Measurements from ENCODE around the gene ARHGAP23. TPM values are rescaled to one million over a fixed set of nuclear protein-coding genes. Genes with fewer than 3 reads are reported as not detected.

The ARHGAP23 gene
- total RNA-seq, 1 experiment from 2014 or later: 97.9 TPM

DNA sequence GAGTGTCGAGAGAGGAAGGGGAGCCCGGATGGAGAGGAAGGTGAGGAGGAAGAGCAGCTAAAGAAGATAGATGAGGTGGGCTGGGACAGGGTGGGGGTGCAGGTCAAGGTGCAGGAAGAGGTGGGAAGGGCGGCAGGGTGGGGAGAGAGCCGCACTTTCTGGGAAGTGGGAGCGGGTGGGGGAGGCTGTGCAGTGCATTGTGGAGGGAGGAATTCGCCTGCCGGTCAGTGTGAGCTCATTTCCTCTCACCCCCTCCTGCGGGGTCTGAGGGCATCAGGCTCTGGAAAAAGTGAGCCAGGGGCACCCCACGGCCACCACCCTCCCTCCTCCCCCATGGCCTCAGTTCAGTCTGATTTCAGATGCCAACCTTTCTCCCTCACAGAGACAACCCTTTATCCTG, 2.5 kb upstream of the ARHGAP23 start:
- H3K23me2 ChIP-seq (ENCODE audit: insufficient read length, low read depth, low read length, poor library complexity, severe bottlenecking): peaks cover 14% of the 10 kb centered on the region
- no peak overlapping the region for H2BK5ac ChIP-seq (ENCODE audit: insufficient read length, low read length)
- H4K5ac ChIP-seq (ENCODE audit: insufficient read length, low read depth, low read length): no peak overlapping the region
- H3K9me3 ChIP-seq (ENCODE audit: control insufficient read depth, low read depth, low read length): no peaks in the 10 kb centered on the region
- H3K27me3 Mint-ChIP-seq (ENCODE audit: low read depth): peaks cover 6% of the 10 kb centered on the region
- H3K79me2 ChIP-seq (ENCODE audit: insufficient read depth, low read length): peaks cover 11% of the 10 kb centered on the region; the same call in 1 of the 2 replicates
- no peak overlapping the region for H4K91ac ChIP-seq (ENCODE audit: insufficient read length, low read depth, low read length)
- H4K20me1 ChIP-seq (ENCODE audit: control insufficient read depth, insufficient read depth, insufficient read length): no peaks in the 10 kb centered on the region
- no peaks in the 10 kb centered on the region for H3K36me3 Mint-ChIP-seq (ENCODE audit: insufficient read depth in 1 of 3, low read depth in 3 of 3)
- H3K4me1 Mint-ChIP-seq: peaks cover 61 to 75% of the 10 kb centered on the region in 2 experiments
- H3K14ac ChIP-seq (ENCODE audit: insufficient read depth, low read length): no peak overlapping the region
- 0 out of 5 replicates have a peak overlapping the region, but pooled peaks of 1 of the 2 experiments have one; percentile 13 for H3K4me3 Mint-ChIP-seq
- no peaks in the 10 kb centered on the region for H3K79me1 ChIP-seq (ENCODE audit: insufficient read depth, low read depth, low read length, poor library complexity, severe bottlenecking)
- peak; percentile 38 for DNase-seq
- no peak overlapping the region for H3K4me2 ChIP-seq (ENCODE audit: insufficient read depth, insufficient read length, low read length)
- H3K27me3 ChIP-seq (ENCODE audit: insufficient read depth, low read length): no peaks in the 10 kb centered on the region
- no peak overlapping the region for H3K27ac Mint-ChIP-seq
- H3K56ac ChIP-seq (ENCODE audit: insufficient read length, low read depth, low read length): no peak overlapping the region
- peaks cover 26% of the 10 kb centered on the region; the same call in 1 of the 2 replicates for H3K4me1 ChIP-seq (ENCODE audit: insufficient read depth, low read length)
- H2BK20ac ChIP-seq (ENCODE audit: low read depth, low read length, poor library complexity, severe bottlenecking): no peak overlapping the region
- no peak overlapping the region for H3K9ac ChIP-seq (ENCODE audit: extremely low read depth, insufficient read length, low read length)
- no peak overlapping the region for H3K23ac ChIP-seq (ENCODE audit: insufficient read length, low read depth, low read length)
- H4K8ac ChIP-seq (replicated peaks; ENCODE audit: insufficient read length, low read depth, low read length): no peak overlapping the region
- no peak overlapping the region for H3T11ph ChIP-seq (ENCODE audit: low read length)
- no peak overlapping the region for H3K18ac ChIP-seq (ENCODE audit: insufficient read length, low read depth, low read length)
- no peak overlapping the region for H3K4ac ChIP-seq (ENCODE audit: low read depth, low read length)
- no peak overlapping the region for H2BK12ac ChIP-seq (ENCODE audit: insufficient read length, low read depth, low read length)
- WGBS (ENCODE audit: extremely low coverage, insufficient read length, low lambda C conversion rate): no CpG with 5 or more reads among the region's 9 CpGs
- no peaks in the 10 kb centered on the region for H3K9me3 Mint-ChIP-seq
- H2AK5ac ChIP-seq (ENCODE audit: insufficient read length, low read length): no peak overlapping the region
- H2BK15ac ChIP-seq (ENCODE audit: low read depth, low read length): no peak overlapping the region
- no peak overlapping the region for H3K27ac ChIP-seq (ENCODE audit: insufficient read length, low read depth, low read length)
- no peak overlapping the region for H2BK120ac ChIP-seq (ENCODE audit: low read depth, low read length, poor library complexity, severe bottlenecking)
- TF ChIP-seq, protein P1, sequence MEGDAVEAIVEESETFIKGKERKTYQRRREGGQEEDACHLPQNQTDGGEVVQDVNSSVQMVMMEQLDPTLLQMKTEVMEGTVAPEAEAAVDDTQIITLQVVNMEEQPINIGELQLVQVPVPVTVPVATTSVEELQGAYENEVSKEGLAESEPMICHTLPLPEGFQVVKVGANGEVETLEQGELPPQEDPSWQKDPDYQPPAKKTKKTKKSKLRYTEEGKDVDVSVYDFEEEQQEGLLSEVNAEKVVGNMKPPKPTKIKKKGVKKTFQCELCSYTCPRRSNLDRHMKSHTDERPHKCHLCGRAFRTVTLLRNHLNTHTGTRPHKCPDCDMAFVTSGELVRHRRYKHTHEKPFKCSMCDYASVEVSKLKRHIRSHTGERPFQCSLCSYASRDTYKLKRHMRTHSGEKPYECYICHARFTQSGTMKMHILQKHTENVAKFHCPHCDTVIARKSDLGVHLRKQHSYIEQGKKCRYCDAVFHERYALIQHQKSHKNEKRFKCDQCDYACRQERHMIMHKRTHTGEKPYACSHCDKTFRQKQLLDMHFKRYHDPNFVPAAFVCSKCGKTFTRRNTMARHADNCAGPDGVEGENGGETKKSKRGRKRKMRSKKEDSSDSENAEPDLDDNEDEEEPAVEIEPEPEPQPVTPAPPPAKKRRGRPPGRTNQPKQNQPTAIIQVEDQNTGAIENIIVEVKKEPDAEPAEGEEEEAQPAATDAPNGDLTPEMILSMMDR (conservative IDR thresholded peaks at IDR 0.05): no peak
- H2AFZ ChIP-seq (ENCODE audit: low read length): no peak overlapping the region
